ENCODE measurements around the gene DIAPH1. TPM values are rescaled to one million over a fixed set of nuclear protein-coding genes. Genes with fewer than 3 reads are reported as not detected.

The DIAPH1 gene
- total RNA-seq, 1 experiment from 2014 or later = 157 TPM

GRCh38 chr5:141491323-141492167, 127.3 kb downstream of the DIAPH1 start:
- POLR2A ChIA-PET (ENCODE audit: unreplicated experiment) = no interaction called here

GRCh38 chr5:141490771-141491170, 128.0 kb downstream of the DIAPH1 start:
- TF ChIP-seq EZH2 (IDR thresholded peaks at IDR 0.05; ENCODE audit: low read depth) (no peak), CTCF (conservative IDR thresholded peaks at IDR 0.05) (no peak)
- Histone ChIP-seq H3K27ac (no peak overlapping the region), H3K27me3 (ENCODE audit: insufficient read depth, low read depth) (peaks cover 37% of the 10 kb centered on the region), H3K4me3 (no peak overlapping the region), H3F3A (ENCODE audit: insufficient read depth, low read depth) (no peaks in the 10 kb centered on the region), H3K4me1 (replicated peaks; ENCODE audit: insufficient read depth) (no peaks in the 10 kb centered on the region), H3K4me2 (no peak overlapping the region), H3K9me3 (ENCODE audit: insufficient read depth, low read depth) (no peaks in the 10 kb centered on the region), H4K20me1 (ENCODE audit: insufficient read depth) (no peaks in the 10 kb centered on the region), H3K9me2 (ENCODE audit: insufficient read depth) (no peaks in the 10 kb centered on the region), H3K79me2 (ENCODE audit: low read depth) (no peaks in the 10 kb centered on the region), H2AFZ (no peak overlapping the region), H3K36me3 (ENCODE audit: low read depth) (no peaks in the 10 kb centered on the region)
- ChIA-PET POLR2A (ENCODE audit: unreplicated experiment) (no interaction called here), CTCF (no interaction called here)
- no TSS peak for BruUV-seq (replicated peaks)
- DNase-seq = no peak
- intact Hi-C loops (cut with micrococcal nuclease; ENCODE audit: unreplicated experiment) = no loop called here

More at GRCh38 chr5:141491323-141492167, 127.3 kb downstream of the DIAPH1 start:
- Histone ChIP-seq H3K79me2 (ENCODE audit: low read depth) (no peaks in the 10 kb centered on the region), H2AFZ (no peak overlapping the region), H3K27ac (no peak overlapping the region), H3K4me2 (no peak overlapping the region), H3K9me3 (ENCODE audit: insufficient read depth, low read depth) (no peaks in the 10 kb centered on the region), H3K4me3 (no peak overlapping the region), H3F3A (ENCODE audit: insufficient read depth, low read depth) (no peaks in the 10 kb centered on the region), H4K20me1 (ENCODE audit: insufficient read depth) (no peaks in the 10 kb centered on the region), H3K9me2 (ENCODE audit: insufficient read depth) (no peaks in the 10 kb centered on the region), H3K4me1 (replicated peaks; ENCODE audit: insufficient read depth) (no peaks in the 10 kb centered on the region), H3K27me3 (ENCODE audit: insufficient read depth, low read depth) (peaks cover 37% of the 10 kb centered on the region), H3K36me3 (ENCODE audit: low read depth) (no peaks in the 10 kb centered on the region)
- DNase-seq = no peak
- intact Hi-C loops (cut with micrococcal nuclease; ENCODE audit: unreplicated experiment) = no loop called here
- CTCF ChIA-PET = no interaction called here
- no peak for TF ChIP-seq EZH2 (IDR thresholded peaks at IDR 0.05; ENCODE audit: low read depth)
- no peak for TF ChIP-seq CTCF (conservative IDR thresholded peaks at IDR 0.05)
- no TSS peak for BruUV-seq (replicated peaks)

- DNase-seq = no peak
- Histone ChIP-seq H3K79me2 (ENCODE audit: low read depth) (no peaks in the 10 kb centered on the region), H3K9me2 (ENCODE audit: insufficient read depth) (no peaks in the 10 kb centered on the region), H3K4me2 (no peak overlapping the region), H3K27me3 (ENCODE audit: insufficient read depth, low read depth) (peaks cover 35% of the 10 kb centered on the region), H3F3A (ENCODE audit: insufficient read depth, low read depth) (no peaks in the 10 kb centered on the region), H3K4me1 (replicated peaks; ENCODE audit: insufficient read depth) (no peaks in the 10 kb centered on the region), H3K36me3 (ENCODE audit: low read depth) (no peaks in the 10 kb centered on the region), H3K27ac (no peak overlapping the region), H3K4me3 (no peak overlapping the region), H4K20me1 (ENCODE audit: insufficient read depth) (no peaks in the 10 kb centered on the region), H3K9me3 (ENCODE audit: insufficient read depth, low read depth) (no peaks in the 10 kb centered on the region), H2AFZ (no peak overlapping the region)
- intact Hi-C loops (cut with micrococcal nuclease; ENCODE audit: unreplicated experiment) = no loop called here
- ChIA-PET POLR2A (ENCODE audit: unreplicated experiment) (no interaction called here), CTCF (no interaction called here)
- BruUV-seq (replicated peaks) = no TSS peak
- TF ChIP-seq CTCF (conservative IDR thresholded peaks at IDR 0.05) = no peak
- no peak for TF ChIP-seq EZH2 (IDR thresholded peaks at IDR 0.05; ENCODE audit: low read depth)
Observed at GRCh38 chr5:141490271-141490670, 128.5 kb downstream of the DIAPH1 start.

All from PC-9 (cell line).